Body of pancreas (tissue), 4 donors: ENCODE measurements around the gene COX7A2L.

Source experiments
- CTCF ChIP-seq, 7 experiments: fragments of 450-650 bp in 4 of 7; fragments of 200-600 bp in 3 of 7; sonication (generic) in 3 of 7; IDR thresholded peaks; one replicate each; pipeline ENCODE4 v1.5.1; 2016 to 2019; ENCODE audit warnings: antibody characterized with exemption in 7 of 7
- POLR2A ChIP-seq, 3 donors: fragments of 450-650 bp; IDR thresholded peaks; one replicate each; pipeline ENCODE4 v1.6.1; 2016; ENCODE audit warnings: antibody characterized with exemption in 3 of 3, mild to moderate bottlenecking in 2 of 3

GRCh38 chr2:42348113-42348805 is 12.8 kb downstream of the COX7A2L start:
- TF ChIP-seq CTCF (IDR thresholded peaks at IDR 0.05), result no peak
- no peak for TF ChIP-seq POLR2A (IDR thresholded peaks at IDR 0.05)
